Stimulated activated CD8-positive, alpha-beta memory T cell treated with anti-CD3 and anti-CD28 coated beads, Interleukin-4, amount 100 ng/mL, for 1 hour (primary cell): ENCODE data around the gene NCAM2.

Experiments used
- DNase-seq, 2 donors: peaks; one replicate each; pipeline ENCODE4 v3.0.0-alpha.2; 2020; ENCODE audit warnings: low read depth in 2 of 2, low spot score in 1 of 2

Gene NCAM2

GRCh38 chr21:21025742-21026141, 27.5 kb downstream of the NCAM2 start:
- DNase-seq, result no peak

- no peak for DNase-seq
These were observed 30.1 kb downstream of the NCAM2 start for GRCh38 chr21:21028275-21028820.

GRCh38 chr21:21029164-21029563, 31.0 kb downstream of the NCAM2 start:
- no peak for DNase-seq

- no peak for DNase-seq
These were observed 32.1 kb downstream of the NCAM2 start for GRCh38 chr21:21030311-21030710.

DNA sequence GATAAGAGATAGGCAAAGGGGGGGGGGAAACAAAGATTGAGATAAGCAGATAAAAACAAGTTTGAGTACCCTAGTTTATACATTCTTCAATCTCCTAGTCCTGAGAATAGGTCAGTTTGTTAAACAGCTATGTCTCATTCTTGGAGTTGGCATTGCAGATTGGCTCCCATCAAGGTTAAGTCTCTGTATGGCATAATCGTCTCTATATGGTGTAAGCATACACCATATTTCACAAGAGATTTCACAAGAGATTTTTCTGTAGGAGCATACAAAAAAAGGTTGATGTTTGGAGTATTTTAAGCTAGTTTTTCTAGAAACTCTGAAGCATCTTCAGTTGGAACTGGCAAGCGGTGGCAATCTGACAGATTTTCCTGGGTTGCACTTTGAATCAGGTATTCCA, 35.8 kb downstream of the NCAM2 start:
- no peak for DNase-seq

DNA sequence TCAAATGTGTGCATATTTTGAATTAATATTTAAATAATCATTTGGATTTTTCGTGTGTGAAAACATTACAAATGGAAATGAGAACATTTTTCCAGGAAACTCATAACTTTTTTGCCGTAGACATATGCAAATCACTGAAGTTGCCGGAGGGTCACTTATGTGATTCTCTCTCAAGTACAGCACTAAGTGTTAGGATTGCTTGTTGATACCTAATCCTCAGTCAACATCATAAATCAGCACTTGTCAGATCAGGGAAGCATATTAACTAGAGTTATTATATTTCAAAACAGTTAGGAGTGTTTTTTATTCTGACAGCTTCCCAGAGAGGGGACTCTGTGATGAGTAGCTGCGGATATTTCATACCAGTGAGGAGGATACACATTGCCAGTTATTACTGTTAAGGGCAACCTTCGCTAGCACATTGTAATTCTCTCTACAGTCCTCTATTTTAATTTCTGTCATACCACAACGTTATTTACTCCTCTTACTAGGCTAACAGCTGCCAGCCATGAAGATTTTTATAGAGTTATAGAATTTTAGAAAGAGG, 41.5 kb downstream of the NCAM2 start:
- no peak for DNase-seq

DNA sequence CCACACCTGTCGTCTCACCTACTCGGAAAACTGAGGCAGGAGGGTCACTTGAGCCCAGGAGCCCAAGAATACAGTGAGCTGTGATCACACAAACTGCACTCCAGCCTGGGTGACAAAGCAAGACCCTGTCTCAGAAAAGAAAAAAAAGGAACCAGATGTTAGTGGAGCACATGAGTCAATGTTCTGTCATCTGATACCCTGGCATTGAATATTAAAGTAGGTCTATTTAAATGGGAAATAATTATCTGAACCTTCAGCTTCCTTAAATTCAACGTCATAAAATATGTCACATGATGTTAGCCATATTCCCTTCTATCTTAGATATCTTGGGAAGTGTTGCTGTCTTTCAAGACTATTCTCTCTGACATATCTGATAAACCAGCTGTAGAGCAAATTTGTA, 47.3 kb downstream of the NCAM2 start:
- no peak for DNase-seq

GRCh38 chr21:21046063-21046462, 47.9 kb downstream of the NCAM2 start:
- no peak for DNase-seq

DNA sequence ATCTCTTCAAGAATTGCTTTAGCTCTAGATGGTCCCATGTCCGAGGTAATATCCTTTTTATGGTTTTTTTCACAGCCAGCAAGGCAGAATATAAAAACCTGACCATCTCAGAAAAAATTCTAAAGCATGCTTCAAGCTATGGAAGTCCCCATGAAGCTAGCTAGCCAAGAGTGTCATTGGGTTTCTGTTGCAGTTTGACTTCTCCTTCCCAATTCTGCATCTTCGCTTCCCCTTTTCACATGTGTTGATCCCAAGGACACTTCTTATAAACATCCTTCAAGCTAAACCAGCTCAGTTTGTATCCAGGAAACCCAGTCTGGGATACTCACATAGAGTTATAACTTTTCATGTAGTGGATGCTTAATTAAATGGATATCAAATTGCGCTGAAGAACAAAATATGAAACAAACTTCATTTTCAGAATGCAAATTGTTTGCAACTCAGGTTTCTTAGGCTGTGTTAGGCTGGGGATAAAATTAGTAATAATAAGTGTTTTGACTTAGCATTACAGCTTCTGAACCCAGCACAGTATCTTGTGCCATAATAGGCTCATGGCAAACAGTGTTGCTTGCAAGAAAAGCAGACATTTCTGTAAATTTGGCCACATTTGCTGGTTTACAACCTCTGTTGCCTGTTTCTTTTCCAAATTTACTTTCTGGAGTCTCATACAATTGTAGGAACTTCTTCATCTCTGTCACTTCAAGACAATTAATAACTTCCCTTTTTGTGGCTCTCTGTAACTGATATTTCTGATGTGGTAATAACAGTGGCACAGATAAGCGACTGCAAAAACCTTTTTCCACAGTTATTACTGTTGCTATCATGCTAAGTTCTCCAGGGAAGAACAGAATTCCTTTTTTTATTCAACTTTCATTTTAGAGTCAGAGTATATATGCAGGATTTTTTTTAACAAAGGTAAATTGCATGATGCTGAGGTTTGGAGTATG, 53.2 kb downstream of the NCAM2 start:
- DNase-seq, result no peak

GRCh38 chr21:21052672-21053071, 54.5 kb downstream of the NCAM2 start:
- DNase-seq, result no peak

GRCh38 chr21:21057349-21058062, 59.3 kb downstream of the NCAM2 start:
- DNase-seq, result no peak

DNA sequence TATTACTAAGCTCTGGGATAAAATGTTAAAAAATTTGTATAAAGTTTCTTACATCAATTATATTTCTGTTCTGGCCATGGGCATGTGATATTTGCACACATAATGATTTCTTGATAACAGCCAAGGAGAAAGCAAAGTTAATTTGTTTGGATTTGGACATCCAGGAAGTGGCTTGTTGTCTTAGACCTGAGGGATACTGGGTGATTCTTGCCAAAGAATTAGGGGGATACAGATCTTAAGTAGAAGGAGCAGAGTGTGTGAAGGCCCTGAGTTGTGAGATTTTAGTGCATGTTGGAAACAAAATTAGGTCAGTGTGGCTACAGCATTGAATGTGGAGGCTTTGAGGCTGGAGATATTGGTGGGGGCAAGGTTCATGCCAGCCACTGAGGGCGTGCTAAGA, 65.6 kb downstream of the NCAM2 start:
- DNase-seq, result no peak

GRCh38 chr21:21064353-21064752, 66.1 kb downstream of the NCAM2 start:
- no peak for DNase-seq

DNA sequence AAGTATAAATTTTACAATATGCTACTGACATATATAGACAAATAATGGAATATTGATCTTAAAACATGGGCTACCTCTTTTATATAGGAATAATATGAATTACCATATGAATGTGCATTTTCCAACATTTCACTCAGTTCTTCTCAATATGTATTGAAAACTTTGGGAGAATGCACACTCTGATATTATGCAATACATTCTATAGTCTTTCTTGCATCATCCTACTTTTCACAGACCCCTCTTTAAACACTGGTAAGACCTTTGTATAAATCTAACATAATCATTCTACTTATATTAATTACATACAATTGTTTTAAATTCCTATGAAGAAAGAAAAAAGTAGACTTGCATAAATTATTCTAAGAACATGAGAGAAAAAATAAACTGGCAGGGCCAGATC, 69.2 kb downstream of the NCAM2 start:
- no peak for DNase-seq

DNA sequence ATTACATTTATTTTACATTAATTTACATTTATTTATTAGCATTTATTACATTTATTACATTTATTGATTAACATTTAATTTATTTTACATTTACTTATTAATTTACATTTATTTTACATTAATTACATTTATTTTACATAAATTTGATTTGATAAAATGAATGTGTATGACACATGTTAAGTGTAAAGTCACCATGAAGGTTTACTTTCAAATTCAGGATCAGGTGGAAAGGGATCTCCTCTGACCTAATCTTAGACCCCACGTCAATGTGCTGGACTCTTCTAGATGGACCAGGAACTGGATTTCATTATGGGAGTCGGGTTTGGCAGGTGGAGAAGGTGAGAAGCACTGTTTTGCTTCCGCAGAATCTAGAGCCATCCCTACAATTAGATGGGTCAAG, 76.1 kb downstream of the NCAM2 start:
- no peak for DNase-seq

- DNase-seq, result no peak
These were observed 77.8 kb downstream of the NCAM2 start for GRCh38 chr21:21076051-21076450.

DNA sequence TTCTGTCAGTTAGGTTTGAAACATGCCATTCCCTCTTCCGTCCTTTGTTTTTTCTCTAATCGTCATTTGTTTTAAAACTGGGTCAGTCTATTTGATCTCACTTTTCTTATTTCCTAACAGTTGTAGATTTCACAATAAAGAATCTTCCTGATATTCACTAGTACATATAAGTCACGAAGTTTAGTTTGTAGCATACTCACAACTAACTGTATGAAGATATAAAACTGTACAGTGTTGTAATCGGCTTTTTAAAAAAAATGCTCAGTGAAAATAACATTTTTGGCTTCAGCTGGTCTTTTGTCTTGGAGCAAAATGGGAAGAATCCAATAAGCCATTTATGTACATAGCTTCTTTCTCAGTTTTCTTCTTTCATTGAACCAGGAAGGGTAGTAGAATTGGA, 78.3 kb downstream of the NCAM2 start:
- no peak for DNase-seq

GRCh38 chr21:21079646-21080045, 81.4 kb downstream of the NCAM2 start:
- no peak for DNase-seq

DNA sequence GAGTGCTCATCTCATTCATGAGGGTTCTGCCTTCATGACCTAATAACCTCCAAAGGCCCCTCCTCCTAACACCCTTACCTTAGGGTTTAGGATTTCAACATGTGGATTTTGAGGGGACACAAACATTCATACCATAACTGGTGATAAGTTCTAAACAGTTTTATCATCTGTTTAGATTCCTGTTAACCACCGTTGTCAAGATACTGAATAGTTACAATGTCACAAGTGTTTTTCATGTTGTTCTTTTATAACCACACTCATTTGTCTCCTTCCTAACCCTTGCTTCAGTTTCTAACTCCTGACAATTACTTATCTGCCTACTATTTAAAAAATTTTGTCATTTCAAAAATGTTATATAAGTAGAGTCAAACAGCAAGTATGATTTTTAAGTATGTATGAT, 86.0 kb downstream of the NCAM2 start:
- DNase-seq, result no peak

GRCh38 chr21:21085206-21085605, 87.0 kb downstream of the NCAM2 start:
- no peak for DNase-seq

- DNase-seq, result no peak
These were observed 98.7 kb downstream of the NCAM2 start for GRCh38 chr21:21096956-21097355.

DNA sequence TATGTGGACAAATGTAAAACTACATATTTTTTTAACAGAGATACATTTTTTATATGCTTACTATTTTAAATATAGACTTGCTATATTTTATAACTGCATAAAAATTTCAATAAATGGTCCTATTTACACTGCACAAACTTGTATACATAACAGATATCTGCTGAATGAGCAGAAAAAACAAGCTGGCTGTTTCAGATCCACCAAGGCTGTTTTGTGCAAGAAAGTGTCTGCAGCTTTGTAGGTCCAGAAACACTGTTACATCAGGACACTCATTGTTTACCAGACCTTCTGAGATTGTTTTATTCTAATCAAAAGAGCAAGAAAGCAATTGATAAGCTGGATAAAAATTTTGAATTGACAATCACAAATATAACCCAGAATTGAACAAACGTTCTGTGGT, 99.3 kb downstream of the NCAM2 start:
- no peak for DNase-seq
